SU-DHL-6 (cell line): ENCODE data around the gene BTBD9.

Experiments
- CTCF ChIP-seq: fragments of 200-600 bp; sonication (generic); IDR thresholded peaks from one replicate; pipeline ENCODE4 v1.5.1; 2017; ENCODE audit warnings: antibody characterized with exemption, mild to moderate bottlenecking, low read length, moderate library complexity; ENCODE audit not compliant: insufficient read depth, poor library complexity, severe bottlenecking
- EZH2phosphoT487 ChIP-seq: fragments of 200-600 bp; sonication (generic), shearing (Covaris generic); conservative IDR thresholded peaks from 2 replicates; pipeline ENCODE4 v1.6.1; 2018; ENCODE audit warnings: mild to moderate bottlenecking, antibody characterized with exemption, low read length, moderate library complexity, mixed read lengths

GRCh38 chr6:38166411-38167240 lies 473.1 kb downstream of the BTBD9 start:
- TF ChIP-seq CTCF (no peak), EZH2phosphoT487 (no peak)
